Trophoblast cell (in vitro differentiated cells and primary cell): ENCODE results near the gene KLHDC7B.
A peak's percentile ranks its signal among the peaks of the same experiment; 100 is the strongest.

Experiments used
- DNase-seq, 2 donors: peaks; one replicate each; pipeline ENCODE4 v3.0.0-alpha.2; 2016
- H2AFZ ChIP-seq: 2 replicates; pipeline ENCODE4 v1.6.1; 2013; ENCODE audit warnings: low read length, moderate library complexity, mild to moderate bottlenecking; ENCODE audit not compliant: insufficient read depth, poor library complexity
- H2AK5ac ChIP-seq: 2 replicates; pipeline ENCODE4 v1.6.1; 2013; ENCODE audit warnings: mild to moderate bottlenecking, low read length
- H2BK120ac ChIP-seq: 2 replicates; pipeline ENCODE4 v1.6.1; 2013; ENCODE audit warnings: low read length, mild to moderate bottlenecking, moderate library complexity; ENCODE audit not compliant: insufficient read depth, poor library complexity
- H2BK12ac ChIP-seq: 2 replicates; pipeline ENCODE4 v1.6.1; 2013; ENCODE audit warnings: mild to moderate bottlenecking, low read length, moderate library complexity
- H2BK5ac ChIP-seq: 2 replicates; pipeline ENCODE4 v1.6.1; 2013; ENCODE audit warnings: low read length, low read depth, moderate library complexity, mild to moderate bottlenecking; ENCODE audit not compliant: poor library complexity
- H3K14ac ChIP-seq: 2 replicates; pipeline ENCODE4 v1.6.1; 2013; ENCODE audit warnings: mild to moderate bottlenecking, low read length
- H3K18ac ChIP-seq: 2 replicates; pipeline ENCODE4 v1.6.1; 2013; ENCODE audit warnings: mild to moderate bottlenecking, low read length
- H3K23ac ChIP-seq: 2 replicates; pipeline ENCODE4 v1.6.1; 2013; ENCODE audit warnings: low read length
- H3K27ac ChIP-seq: 2 replicates; pipeline ENCODE4 v1.5.1; 2013; ENCODE audit warnings: low read depth, mild to moderate bottlenecking, inconsistent platforms, low read length, moderate library complexity
- H3K27me3 ChIP-seq: 2 replicates; pipeline ENCODE4 v1.6.1; 2013; ENCODE audit warnings: inconsistent platforms, mild to moderate bottlenecking, low read length, moderate library complexity; ENCODE audit not compliant: insufficient read depth
- H3K36me3 ChIP-seq, 2 experiments: 1 replicate in 1 of 2; 2 replicates in 1 of 2; pipeline ENCODE4 v1.6.1; 2013; ENCODE audit warnings: low read length in 2 of 2, mild to moderate bottlenecking in 2 of 2, moderate library complexity in 1 of 2; ENCODE audit not compliant: insufficient read depth in 2 of 2, control insufficient read depth in 1 of 2
- H3K4ac ChIP-seq: 2 replicates; pipeline ENCODE4 v1.6.1; 2013; ENCODE audit warnings: low read depth, mild to moderate bottlenecking, low read length, moderate library complexity
- H3K4me1 ChIP-seq, 2 experiments: 1 replicate in 1 of 2; 2 replicates in 1 of 2; pipeline ENCODE4 v1.6.1; 2013; ENCODE audit warnings: low read length in 2 of 2, mild to moderate bottlenecking in 2 of 2, moderate library complexity in 1 of 2; ENCODE audit not compliant: insufficient read depth in 2 of 2, control insufficient read depth in 1 of 2
- H3K4me2 ChIP-seq: 2 replicates; pipeline ENCODE4 v1.6.1; 2013; ENCODE audit warnings: inconsistent platforms, mild to moderate bottlenecking, low read length, moderate library complexity
- H3K4me3 ChIP-seq: 2 replicates; pipeline ENCODE4 v1.5.1; 2013; ENCODE audit warnings: mild to moderate bottlenecking, low read depth, low read length, inconsistent platforms
- H3K79me1 ChIP-seq: one replicate; pipeline ENCODE4 v1.6.1; 2013; ENCODE audit warnings: low read length
- H3K79me2 ChIP-seq: 2 replicates; pipeline ENCODE4 v1.6.1; 2013; ENCODE audit warnings: low read length, mild to moderate bottlenecking; ENCODE audit not compliant: control insufficient read depth, insufficient read depth, poor library complexity
- H3K9ac ChIP-seq: 2 replicates; pipeline ENCODE4 v1.6.1; 2013; ENCODE audit warnings: mild to moderate bottlenecking, low read length
- H3K9me3 ChIP-seq: 2 replicates; pipeline ENCODE4 v1.6.1; 2013; ENCODE audit warnings: low read depth, mild to moderate bottlenecking, control low read depth, inconsistent platforms, low read length; ENCODE audit not compliant: insufficient read depth
- H4K12ac ChIP-seq: 2 replicates; pipeline ENCODE4 v1.6.1; 2013; ENCODE audit warnings: low read depth, mild to moderate bottlenecking, low read length, moderate library complexity
- H4K8ac ChIP-seq: 2 replicates; pipeline ENCODE4 v1.6.1; 2013; ENCODE audit warnings: low read depth, mild to moderate bottlenecking, low read length, moderate library complexity
- H4K91ac ChIP-seq: one replicate; pipeline ENCODE4 v1.6.1; 2013; ENCODE audit warnings: low read depth, mild to moderate bottlenecking, low read length, moderate library complexity
- WGBS: extraction: QIAGEN DNeasy Blood & Tissue Kit; methylation state at CpG from one replicate; pipeline ENCODE4 v1.1.7; 2013; ENCODE audit warnings: missing lambda C conversion rate; ENCODE audit not compliant: insufficient read length, insufficient coverage; ENCODE audit errors: extremely low coverage; 5-methylcytosine and 5-hydroxymethylcytosine counted together

KLHDC7B gene

DNA sequence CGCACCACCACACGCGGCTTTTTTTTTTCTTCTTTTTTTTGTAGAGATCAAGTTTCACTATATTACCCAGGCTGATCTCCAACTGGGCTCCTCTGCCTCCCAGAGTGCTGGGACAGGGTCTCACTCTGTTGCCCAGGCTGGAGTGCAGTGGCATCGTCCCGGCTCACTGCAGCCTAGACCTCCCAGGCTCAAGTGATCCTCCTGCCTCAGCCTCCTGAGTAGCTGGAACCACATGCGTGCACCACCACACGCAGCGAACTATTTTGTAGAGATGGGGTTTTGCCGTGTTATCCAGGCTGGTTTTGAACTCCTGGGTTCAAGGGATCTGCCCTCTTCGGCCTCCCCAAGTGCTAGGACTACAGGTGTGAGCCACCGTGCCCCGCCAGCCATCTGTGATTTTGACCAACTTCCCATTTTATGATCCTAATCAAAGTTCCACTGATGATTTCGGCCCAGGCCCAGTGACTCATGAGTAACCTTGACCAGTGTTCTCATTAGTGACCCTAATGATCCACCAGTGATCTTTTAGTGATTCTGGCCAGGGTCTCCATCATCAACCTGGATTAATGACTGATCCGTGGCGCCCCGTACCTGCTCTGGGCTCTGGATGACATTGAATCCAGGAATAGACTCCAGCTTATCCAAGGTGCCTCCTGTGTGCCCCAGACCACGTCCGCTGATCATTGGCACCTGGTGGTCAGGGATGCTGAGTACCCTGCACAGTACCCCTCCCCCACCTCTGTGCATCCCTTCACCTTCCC, 17.6 kb upstream of the KLHDC7B start:
- no peak overlapping the region for H2BK5ac ChIP-seq
- no peak overlapping the region for H3K4me3 ChIP-seq
- no peak overlapping the region for H2BK120ac ChIP-seq
- H4K91ac ChIP-seq = no peak overlapping the region
- H3K27me3 ChIP-seq = no peaks in the 10 kb centered on the region
- WGBS = no CpG with 5 or more reads among the region's 18 CpGs
- H3K9me3 ChIP-seq = no peaks in the 10 kb centered on the region
- H2AFZ ChIP-seq = no peak overlapping the region
- H3K79me2 ChIP-seq = peaks cover 33% of the 10 kb centered on the region
- DNase-seq = no peak
- H3K4ac ChIP-seq = no peak overlapping the region
- H3K36me3 ChIP-seq = peaks cover 13 to 15% of the 10 kb centered on the region in 2 experiments
- no peak overlapping the region for H4K8ac ChIP-seq
- H2AK5ac ChIP-seq = no peak overlapping the region
- no peak overlapping the region for H3K23ac ChIP-seq
- no peak overlapping the region for H3K9ac ChIP-seq
- H3K27ac ChIP-seq = no peak overlapping the region
- H3K14ac ChIP-seq = no peak overlapping the region
- H3K4me1 ChIP-seq = peaks cover 35 to 58% of the 10 kb centered on the region in 2 experiments
- H3K4me2 ChIP-seq = no peak overlapping the region
- H3K79me1 ChIP-seq = peaks cover 49% of the 10 kb centered on the region
- H2BK12ac ChIP-seq = no peak overlapping the region
- no peak overlapping the region for H4K12ac ChIP-seq
- H3K18ac ChIP-seq = no peak overlapping the region

DNA sequence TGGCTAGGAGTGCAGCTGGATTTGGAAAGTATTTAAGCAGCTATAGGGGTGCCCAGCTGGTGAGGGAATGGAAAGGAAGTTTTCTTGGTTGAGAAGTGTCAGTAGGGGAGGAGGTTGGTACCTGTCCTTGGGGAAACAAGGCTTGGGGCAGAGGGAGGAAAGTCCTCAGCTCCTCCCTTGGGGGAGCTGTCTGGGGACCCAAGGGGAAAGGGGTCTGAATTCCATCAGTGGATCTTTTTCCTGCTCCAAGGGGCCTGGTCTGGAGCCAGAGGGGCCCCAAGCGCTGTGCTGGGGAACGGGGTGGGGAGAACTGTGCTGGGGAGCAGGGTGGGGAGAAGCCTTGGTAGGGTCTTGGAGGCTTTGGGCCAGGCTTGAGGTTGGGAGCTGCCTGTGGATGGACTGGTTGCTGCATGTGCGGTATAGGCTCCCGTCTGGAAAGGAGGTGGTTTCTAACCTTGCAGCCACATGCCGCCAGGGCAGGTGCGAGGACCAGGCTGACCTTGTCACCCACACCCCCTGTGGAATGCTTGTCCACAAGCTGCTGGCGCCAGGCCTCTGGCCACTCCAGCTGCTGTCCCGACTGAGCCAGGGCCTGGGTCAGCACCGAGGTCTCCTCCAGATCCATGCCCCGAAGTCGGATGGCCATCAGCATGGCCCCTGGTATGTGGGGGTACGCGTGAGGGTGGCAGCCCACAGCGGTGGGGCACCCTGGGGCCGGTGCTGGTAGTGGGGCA, 16.9 kb upstream of the KLHDC7B start:
- DNase-seq = peak; percentile 76 to 83
- H3K79me1 ChIP-seq = peaks cover 53% of the 10 kb centered on the region
- WGBS = no CpG with 5 or more reads among the region's 15 CpGs
- H2BK5ac ChIP-seq = no peak overlapping the region
- no peak overlapping the region for H3K27ac ChIP-seq
- H3K9ac ChIP-seq = no peak overlapping the region
- H3K9me3 ChIP-seq = no peaks in the 10 kb centered on the region
- H2BK120ac ChIP-seq = no peak overlapping the region
- no peaks in the 10 kb centered on the region for H3K27me3 ChIP-seq
- H2AK5ac ChIP-seq = no peak overlapping the region
- H3K4me2 ChIP-seq = no peak overlapping the region
- peaks cover 5 to 7% of the 10 kb centered on the region in 2 experiments for H3K36me3 ChIP-seq
- no peak overlapping the region for H3K4me3 ChIP-seq
- peak overlapping the region; percentile 2 for H3K18ac ChIP-seq
- H4K91ac ChIP-seq = peak overlapping the region; percentile 98
- H3K4ac ChIP-seq = no peak overlapping the region
- H4K12ac ChIP-seq = no peak overlapping the region
- H3K14ac ChIP-seq = peak overlapping the region; percentile 3
- H4K8ac ChIP-seq = peak overlapping the region; percentile 9
- H3K79me2 ChIP-seq = peaks cover 33% of the 10 kb centered on the region
- no peak overlapping the region for H2AFZ ChIP-seq
- H2BK12ac ChIP-seq = no peak overlapping the region
- peaks cover 31 to 55% of the 10 kb centered on the region in 2 experiments for H3K4me1 ChIP-seq
- H3K23ac ChIP-seq = no peak overlapping the region

DNA sequence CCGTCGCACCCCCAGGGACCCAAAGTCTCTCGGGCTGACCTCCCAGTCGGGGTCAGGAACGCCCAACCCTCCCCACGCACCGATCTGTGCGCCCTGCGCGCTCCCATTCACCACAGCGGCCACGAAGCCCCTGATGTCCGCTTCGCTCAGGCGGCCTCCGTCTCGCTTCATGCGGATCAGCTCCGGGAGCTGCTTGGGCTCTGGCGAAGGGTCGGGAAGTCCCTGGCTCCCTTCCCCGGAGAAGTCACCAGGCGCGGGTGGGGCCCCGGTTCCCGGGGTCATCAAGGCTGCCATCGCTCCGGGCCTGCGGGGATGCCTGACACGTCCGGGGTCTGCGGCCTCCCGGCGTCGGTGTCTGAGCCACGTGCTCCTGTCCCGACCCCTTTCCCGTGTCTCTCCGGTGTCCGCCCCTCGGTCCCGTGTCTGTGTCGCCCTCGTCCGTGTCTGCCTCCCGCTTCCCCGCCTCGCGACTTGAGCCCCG, 16.2 kb upstream of the KLHDC7B start:
- Histone ChIP-seq H3K79me2 (peaks cover 31% of the 10 kb centered on the region), H3K4me2 (peak overlapping the region; percentile 84), H3K27me3 (no peaks in the 10 kb centered on the region), H2AFZ (peak overlapping the region; percentile 9), H2AK5ac (peak overlapping the region; percentile 70), H3K4me1 (peaks cover 27 to 51% of the 10 kb centered on the region in 2 experiments), H4K8ac (peak overlapping the region; percentile 75), H2BK120ac (peak overlapping the region; percentile 73), H3K9ac (no peak overlapping the region), H4K12ac (peak overlapping the region; percentile 56), H4K91ac (peak overlapping the region; percentile 98), H3K14ac (peak overlapping the region; percentile 81), H3K9me3 (no peaks in the 10 kb centered on the region), H2BK12ac (peak overlapping the region; percentile 54), H2BK5ac (peak overlapping the region; percentile 20), H3K4me3 (peak overlapping the region; percentile 55), H3K23ac (no peak overlapping the region), H3K18ac (peak overlapping the region; percentile 41), H3K4ac (peak overlapping the region; percentile 67), H3K79me1 (peaks cover 55% of the 10 kb centered on the region), H3K27ac (no peak overlapping the region), H3K36me3 (peaks cover 1 to 2% of the 10 kb centered on the region in 2 experiments)
- peak in 1 of 2 donors; percentile 47 for DNase-seq
- WGBS = no CpG with 5 or more reads among the region's 50 CpGs

DNA sequence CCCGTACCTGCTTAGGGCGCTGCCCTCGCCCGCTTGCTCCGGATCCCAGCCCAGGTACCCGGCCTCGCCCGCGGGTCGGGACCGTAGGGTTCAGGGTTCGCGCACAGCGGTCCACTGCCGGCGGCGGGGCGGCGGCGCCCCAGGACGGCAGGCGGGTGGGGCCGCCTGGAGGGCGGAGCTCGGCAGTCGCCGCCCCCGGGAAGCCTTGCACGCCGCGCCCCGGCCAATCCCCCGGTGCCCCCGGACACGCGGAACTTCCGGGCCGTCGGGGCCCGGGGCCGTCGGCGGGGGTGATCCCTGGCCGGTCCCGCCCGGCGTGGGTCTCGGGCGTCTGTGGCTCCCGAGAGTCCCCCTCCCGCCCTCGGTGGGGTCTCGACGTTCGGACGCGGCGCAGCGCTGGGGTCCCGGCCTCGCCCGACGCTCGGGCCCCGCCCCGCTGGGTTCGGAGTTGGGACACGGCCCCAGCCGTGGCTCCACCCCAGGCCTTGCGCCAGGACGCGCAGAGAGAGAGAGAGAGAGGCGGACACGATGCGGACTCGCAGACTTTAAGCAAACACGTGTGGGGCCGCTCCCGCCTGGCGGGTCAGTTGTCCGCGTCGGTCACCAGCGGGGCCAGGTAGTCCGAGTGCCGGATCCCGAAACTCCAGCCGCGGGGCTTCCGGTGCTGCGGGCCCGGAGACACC, 15.7 kb upstream of the KLHDC7B start, which contains the start of gene TYMP:
Gene TYMP, minus strand, starts transcription at position 116 of the 683 bp plus-strand sequence. CDS start 303 bp downstream, outside the sequence.
- Histone ChIP-seq H3K9ac (peak within 1 kb of the TSS; percentile 44), H2BK5ac (peak within 1 kb of the TSS; percentile 65)
- DNase-seq = peak; percentile 86 to 92

More for the DNA sequence above, 15.7 kb upstream of the KLHDC7B start, which contains the start of gene TYMP:
- Histone ChIP-seq H3K4ac (peak within 1 kb of the TSS; percentile 67), H3K36me3 (no peaks in the 10 kb centered on the region), H2AFZ (peak within 1 kb of the TSS; percentile 67), H3K27me3 (no peaks in the 10 kb centered on the region), H3K79me1 (peaks cover 55% of the 10 kb centered on the region), H3K4me3 (peak within 1 kb of the TSS; percentile 55), H3K18ac (peak within 1 kb of the TSS; percentile 89), H2AK5ac (peak within 1 kb of the TSS; percentile 80), H2BK120ac (peak within 1 kb of the TSS; percentile 73), H3K4me1 (peaks cover 27 to 50% of the 10 kb centered on the region in 2 experiments), H3K14ac (peak within 1 kb of the TSS; percentile 81), H3K79me2 (peaks cover 26% of the 10 kb centered on the region), H4K8ac (peak within 1 kb of the TSS; percentile 92), H2BK12ac (peak within 1 kb of the TSS; percentile 63), H3K9me3 (no peaks in the 10 kb centered on the region), H3K23ac (no peak within 1 kb of the TSS), H4K91ac (peak within 1 kb of the TSS; percentile 98), H4K12ac (peak within 1 kb of the TSS; percentile 57), H3K27ac (peak within 1 kb of the TSS; percentile 80), H3K4me2 (peak within 1 kb of the TSS; percentile 84)
- WGBS = no CpG with 5 or more reads among the region's 92 CpGs
